HFF-Myc (cell line): Measurements from ENCODE around the gene GSS.

Experiments
- DNase-seq: peaks from one replicate; pipeline ENCODE4 v3.0.0-alpha.2; 2011; ENCODE audit warnings: low read depth; ENCODE audit errors: extremely low read depth
- H3K4me3 ChIP-seq: replicated peaks from 2 replicates; pipeline ENCODE4 v1.5.1; 2011; ENCODE audit warnings: low read depth, mild to moderate bottlenecking, control low read depth, low read length
- TF ChIP-seq, protein P1 (sequence below): IDR thresholded peaks from 2 replicates; pipeline ENCODE4 v1.5.1; 2012; ENCODE audit warnings: mild to moderate bottlenecking, low read depth, low read length, control low read depth; ENCODE audit errors: missing control alignments

Gene GSS

DNA sequence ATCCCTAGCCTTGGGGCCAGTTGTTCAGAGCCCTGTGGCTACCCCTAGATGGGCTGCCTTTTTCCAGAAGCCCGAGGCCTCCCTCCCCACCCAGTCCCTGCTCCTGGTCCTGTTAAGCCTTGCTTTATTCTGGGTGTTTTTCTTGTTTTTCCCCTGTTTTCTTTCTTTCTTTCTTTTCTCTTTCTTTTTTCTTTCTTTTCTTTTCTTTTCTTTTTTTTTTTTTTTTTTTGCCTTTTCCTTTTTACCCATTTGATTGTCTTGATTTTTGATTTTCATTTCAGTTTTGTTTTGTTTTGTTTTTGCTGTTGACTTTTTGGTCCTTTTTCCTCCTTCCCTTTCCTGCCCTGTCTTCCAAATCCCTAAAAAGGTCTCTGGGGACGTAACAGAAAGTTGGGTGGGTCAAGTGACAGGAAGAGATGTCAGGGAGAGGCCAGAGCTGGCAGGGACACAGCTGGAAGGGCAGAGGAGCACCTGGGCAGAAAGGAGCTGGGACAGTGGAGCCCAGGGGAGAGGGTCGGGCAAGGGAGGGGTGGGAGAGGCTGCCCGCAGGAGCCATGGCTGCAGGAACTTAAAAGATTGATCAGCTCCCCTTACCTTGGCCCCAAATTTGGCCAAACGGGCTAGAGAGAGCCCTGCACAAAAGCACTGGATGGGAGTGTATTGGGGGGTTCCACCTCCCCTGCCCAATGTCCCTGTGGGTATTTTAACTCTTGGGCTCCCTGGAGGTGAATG, 27.6 kb upstream of the GSS start:
- TF ChIP-seq, protein P1, sequence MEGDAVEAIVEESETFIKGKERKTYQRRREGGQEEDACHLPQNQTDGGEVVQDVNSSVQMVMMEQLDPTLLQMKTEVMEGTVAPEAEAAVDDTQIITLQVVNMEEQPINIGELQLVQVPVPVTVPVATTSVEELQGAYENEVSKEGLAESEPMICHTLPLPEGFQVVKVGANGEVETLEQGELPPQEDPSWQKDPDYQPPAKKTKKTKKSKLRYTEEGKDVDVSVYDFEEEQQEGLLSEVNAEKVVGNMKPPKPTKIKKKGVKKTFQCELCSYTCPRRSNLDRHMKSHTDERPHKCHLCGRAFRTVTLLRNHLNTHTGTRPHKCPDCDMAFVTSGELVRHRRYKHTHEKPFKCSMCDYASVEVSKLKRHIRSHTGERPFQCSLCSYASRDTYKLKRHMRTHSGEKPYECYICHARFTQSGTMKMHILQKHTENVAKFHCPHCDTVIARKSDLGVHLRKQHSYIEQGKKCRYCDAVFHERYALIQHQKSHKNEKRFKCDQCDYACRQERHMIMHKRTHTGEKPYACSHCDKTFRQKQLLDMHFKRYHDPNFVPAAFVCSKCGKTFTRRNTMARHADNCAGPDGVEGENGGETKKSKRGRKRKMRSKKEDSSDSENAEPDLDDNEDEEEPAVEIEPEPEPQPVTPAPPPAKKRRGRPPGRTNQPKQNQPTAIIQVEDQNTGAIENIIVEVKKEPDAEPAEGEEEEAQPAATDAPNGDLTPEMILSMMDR: no peak
- H3K4me3 ChIP-seq: no peak overlapping the region
- DNase-seq: no peak

DNA sequence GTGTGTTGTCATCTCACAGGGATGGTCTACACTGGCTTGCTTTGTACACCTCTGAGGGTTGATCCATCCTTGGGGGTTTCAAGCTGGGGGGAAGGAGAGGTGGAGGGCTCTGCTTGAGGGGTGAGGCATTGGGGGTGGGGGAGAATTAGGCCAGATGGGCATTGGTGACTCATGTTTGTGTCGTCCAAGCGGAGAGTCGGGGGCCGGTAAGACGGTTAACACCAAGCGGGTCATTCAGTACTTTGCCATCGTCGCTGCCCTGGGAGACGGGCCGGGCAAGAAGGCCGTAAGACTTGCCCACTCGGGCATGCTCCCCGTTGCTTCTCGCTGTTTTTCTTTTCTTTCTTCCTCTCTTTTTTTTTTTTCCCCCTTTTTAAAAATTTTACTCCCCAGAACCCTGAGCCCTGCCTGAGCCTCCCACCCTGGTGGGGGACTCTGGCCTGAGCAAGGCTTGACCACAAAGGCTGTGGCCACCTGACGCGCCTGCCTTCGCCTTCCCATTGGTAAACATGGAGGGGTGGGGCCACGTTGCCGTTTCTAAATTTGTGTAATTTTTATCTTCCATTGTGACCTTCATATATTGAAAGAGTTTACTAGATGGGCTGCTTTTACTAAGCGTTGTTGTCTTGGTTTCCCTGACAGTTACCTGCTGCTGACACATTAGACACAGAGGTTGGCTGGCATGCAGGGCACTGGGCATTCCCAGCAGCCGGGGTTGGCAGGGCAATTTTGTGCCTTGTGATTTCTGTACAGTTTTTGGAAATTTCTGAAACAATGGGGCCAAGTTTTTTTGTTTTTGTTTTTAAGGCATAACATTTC, 26.9 kb upstream of the GSS start:
- TF ChIP-seq, protein P1: no peak
- no peak for DNase-seq
- H3K4me3 ChIP-seq: no peak overlapping the region

DNA sequence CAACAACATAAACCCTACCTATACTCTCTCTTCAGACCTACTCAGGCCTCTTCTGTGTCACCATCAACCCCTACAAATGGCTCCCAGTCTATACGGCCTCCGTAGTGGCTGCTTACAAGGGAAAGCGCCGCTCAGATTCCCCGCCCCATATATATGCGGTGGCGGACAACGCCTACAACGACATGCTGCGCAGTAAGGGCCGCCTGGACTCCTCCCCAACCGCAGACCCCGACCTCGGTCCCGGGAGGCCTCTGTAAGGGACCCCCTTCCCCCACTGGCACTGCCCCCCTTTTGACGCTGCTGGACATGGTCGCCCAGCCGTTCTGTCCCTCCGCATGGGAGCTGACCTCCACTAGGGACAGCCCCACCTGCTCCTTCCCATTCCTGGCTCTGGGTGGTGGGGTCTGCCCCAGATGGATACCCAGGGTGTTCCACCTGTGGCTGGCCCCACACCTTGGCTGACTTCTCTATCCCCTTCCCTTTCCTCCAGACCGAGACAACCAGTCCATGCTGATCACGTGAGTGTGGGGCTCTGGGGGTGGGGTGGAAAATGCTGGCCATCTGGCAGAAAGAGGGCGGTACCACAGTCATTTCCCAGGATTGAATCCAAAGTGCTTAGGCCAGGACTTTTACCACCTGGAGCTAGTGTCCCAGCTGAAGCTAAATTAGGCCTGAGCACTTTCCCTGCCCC, 25.1 kb upstream of the GSS start:
- TF ChIP-seq, protein P1: no peak
- peak; percentile 24 for DNase-seq
- no peak overlapping the region for H3K4me3 ChIP-seq

DNA sequence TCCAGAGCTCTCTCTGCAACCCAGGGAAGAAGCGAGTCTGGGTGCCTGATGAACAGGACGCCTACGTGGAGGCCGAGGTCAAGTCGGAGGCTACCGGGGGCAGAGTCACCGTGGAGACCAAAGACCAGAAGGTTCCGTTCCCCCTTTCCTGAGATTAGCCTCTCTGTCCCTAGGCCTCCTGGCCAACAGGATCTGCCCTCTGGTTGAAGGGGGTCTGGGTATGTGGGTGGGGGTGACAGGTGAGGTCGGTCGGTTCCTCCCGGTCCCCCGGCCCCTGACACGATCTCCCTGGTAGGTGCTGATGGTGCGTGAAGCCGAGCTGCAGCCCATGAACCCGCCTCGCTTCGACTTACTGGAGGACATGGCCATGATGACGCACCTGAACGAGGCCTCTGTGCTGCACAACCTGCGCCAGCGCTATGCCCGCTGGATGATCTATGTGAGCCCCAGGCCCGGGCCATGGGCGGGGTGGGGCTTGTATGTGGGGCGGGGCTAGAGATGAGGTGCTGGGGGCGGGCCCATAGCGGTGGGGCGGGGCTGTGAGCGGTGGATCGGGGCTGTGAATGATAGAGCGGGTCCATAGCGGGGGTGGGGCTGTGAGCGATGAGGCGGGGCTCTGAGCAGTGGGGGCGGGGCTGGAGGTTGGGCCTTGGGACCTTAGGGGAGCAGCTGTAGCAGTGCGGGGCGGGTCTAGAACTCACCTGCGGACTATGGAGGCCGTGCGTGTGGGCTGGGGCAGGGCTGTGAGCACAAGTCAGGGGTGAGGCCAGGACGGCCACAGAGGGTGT, 24.0 kb upstream of the GSS start:
- no peak for DNase-seq
- TF ChIP-seq, protein P1: no peak
- H3K4me3 ChIP-seq: no peak overlapping the region

DNA sequence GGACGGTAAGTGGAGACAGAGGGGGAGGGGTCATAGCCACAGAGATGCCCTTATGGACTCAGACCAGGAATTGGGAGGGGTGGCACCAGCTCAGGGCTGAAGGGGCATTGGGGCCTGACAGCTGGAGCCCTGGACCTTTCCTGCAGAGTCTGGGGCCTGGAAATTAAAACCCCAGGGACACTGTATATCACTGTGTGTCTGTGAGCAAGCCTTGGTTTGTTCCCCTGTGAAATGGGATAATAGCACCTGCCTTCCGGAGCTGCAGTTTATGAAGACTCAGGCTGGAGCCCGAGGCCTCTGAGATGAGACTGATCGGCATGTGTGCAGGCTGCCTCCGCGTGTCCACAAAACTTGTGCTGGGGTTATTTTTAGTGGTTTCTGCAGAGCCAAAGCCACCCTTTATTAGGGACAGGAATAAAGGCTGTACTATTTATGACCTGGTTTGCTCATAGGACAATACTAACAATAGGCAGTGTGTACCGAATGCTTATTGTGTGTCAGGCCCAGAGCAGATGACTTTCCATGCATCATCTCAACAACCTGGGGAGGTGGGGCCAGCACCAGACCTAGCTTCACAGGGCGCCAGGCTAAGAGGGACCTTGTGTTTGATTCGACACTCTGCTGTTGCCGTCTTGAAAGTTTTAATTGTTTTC, 22.6 kb upstream of the GSS start:
- H3K4me3 ChIP-seq: no peak overlapping the region
- DNase-seq: no peak
- TF ChIP-seq, protein P1: no peak
